DMS 273 treated with DMSO at 0.1 percent for 48 hours (cell line): ENCODE results near the gene C16orf89.
A peak's percentile ranks its signal among the peaks of the same experiment; 100 is the strongest.

Experiments used
- DNase-seq: peaks from one replicate; lab custom pipeline; 2025; lab: John Stamatoyannopoulos, UW

Gene C16orf89

DNA sequence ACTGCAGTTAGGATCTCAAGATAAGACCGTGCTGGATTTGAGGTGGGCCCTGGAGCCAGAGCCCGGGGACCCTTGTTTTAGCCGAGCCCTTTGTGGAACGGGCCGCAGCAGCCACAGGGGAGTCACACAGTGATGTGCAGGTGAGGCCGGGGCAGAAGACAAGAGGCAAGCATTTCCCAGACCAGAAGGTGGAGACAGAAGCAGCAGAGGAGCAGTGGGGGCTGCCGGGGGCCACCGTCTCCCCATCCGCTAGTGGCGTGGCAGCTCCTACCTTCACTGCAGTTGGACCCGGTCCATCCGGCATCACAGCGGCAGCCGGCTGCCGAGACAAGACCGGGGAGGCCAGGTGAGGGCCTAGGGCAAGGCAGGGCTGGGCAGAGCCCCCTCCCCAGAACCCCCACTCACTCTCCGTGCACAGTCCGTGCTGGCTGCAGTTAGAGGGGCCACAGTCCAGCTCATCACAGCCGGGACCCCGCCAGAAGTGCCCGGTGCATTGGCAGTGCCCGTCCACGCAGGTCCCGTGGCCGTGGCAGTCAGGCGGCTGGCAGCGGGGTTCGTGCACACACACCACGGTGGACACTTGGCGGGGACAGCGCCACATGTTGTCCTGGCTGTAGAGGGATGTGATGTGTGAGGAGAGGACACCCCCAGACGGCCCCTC is 38.1 kb downstream of the C16orf89 start:
- no peak for DNase-seq

DNA sequence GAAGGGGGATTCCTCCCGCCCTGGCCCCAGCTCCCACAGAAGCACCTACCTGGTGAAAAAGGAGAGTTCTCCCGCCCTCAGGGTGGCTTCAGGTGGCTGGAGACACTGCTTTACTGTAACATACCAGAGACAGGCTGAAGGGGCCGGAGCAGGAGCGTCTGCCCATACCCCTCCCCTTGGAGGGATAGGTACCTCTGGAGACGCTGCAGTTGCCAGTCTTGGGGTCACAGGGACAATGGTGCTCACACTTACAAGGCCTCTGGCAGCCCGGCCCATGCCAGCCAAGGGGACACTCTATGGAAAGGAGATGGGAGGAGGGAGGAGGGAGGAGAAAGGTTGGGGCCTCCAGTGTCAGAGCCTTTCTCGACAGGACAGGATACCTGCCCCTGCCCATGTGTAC is 38.7 kb downstream of the C16orf89 start:
- no peak for DNase-seq

DNA sequence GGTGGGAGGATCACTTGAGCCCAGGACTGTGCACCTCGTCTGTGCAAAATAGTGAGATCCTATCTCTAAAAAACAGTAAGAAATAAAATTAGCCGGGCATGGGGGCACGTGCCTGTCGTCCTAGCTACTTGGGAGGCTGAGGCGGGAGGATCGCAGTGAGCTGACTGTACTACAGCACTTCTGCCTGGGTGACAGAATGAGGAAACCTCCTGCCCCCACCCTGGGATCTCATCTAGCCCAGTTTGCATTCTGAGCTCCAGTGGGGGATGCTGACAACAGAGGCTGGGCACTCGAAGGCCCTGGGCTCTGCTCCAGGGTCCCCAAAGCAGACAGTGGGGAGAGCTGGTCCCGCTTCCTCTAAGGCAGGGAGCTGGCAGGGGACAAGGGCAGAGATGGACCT is 39.1 kb downstream of the C16orf89 start:
- no peak for DNase-seq

DNA sequence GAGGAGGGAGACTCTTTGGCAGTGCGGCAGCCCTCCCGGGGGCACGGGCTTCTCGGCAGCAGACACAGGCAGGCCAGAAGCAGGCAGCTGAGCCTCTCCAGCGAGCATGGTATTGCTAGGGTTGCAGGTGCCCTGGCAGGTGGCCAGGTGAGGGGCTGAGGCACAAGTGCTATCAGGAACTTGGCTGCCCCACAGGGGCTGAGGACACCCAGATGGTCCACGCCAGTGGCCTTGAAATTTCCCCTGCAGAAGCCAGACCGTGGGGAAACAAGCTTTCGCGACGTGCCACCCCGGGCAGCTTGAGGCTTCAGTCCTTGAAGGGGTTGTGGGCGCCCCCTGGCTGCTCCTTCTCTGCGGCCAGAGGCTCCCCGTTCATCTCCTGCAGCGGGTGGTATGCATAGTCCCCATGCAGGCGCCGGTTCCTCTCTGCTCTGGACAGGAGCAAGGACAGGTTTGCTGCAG is 40.6 kb downstream of the C16orf89 start:
- DNase-seq, result peak; percentile 29

DNA sequence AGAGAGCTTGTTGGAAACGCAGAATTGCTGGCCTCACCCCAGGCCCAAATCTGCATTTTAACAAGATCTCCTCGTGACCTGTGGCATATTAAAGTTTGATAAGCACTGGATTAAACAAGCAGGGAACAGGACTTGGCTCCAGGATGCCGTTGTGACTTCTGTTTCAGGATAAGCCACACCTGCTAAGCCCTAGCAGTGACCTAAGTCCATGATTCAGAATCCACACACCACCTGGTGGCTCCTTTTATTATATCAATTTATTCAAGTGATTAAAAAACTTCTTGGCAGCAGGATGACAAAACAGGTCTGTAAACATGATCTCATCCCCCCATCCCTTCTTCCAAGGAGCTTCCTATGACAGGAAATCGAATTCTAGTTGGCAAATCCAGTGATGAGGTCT is 41.1 kb downstream of the C16orf89 start:
- peak; percentile 61 for DNase-seq

DNA sequence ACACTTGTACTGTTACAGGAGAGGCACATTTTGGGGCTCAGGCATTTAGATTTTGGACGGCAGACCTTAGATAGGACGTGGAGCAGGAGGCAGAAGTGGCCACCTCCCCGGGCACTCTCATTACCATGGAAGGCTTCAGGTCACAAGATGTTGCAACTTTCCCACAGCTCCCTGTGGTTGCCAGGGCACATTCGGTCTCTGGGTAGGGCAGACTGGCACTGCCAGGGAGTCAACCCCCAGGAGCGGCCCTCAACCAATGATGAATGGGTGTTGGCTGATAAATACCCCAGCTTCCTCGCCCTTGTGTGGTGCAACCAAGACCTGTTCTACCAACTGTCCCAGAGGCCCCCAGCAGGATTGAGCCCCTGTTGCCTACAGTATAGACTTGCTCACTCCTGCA is 43.2 kb downstream of the C16orf89 start:
- no peak for DNase-seq

DNA sequence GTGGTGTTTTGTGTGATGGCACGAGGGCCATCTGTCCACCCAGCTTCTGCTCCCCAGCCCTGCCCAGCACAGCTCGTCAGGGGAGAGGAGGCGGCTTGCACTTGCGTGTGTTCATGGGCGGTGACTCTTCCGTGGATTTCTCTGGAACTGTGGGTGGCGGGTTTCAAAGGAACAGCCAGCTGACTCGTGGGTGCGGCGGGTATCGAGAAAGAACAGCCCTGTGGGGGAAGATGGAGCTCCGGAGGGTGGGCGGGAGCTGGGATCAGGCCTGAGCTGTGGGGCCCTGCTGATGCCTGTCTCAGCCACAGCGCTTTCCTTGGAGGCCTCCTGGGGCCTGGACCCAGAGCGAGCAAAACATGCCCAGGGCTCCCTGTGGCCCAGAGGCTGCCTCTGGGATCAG is 45.2 kb downstream of the C16orf89 start:
- DNase-seq, result no peak

DNA sequence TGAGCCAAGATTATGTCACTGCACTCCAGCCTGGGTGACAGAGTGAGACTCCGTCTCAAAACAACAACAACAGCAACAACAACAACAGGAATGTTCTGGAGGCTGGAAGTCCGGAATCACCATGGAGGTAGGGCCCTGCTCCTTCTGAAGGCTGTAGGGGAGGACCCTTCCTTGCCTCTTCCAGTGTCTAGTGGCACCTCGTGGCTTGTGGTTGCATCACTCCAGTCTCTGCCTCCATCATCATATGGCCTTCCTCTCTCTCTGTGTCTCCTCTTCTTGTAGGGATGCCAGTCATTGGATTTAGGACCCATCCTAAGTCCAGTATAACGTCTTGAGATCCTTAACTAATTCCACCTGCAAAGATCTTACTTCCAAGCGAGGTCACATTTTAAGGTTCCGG is 46.0 kb downstream of the C16orf89 start:
- DNase-seq, result no peak

DNA sequence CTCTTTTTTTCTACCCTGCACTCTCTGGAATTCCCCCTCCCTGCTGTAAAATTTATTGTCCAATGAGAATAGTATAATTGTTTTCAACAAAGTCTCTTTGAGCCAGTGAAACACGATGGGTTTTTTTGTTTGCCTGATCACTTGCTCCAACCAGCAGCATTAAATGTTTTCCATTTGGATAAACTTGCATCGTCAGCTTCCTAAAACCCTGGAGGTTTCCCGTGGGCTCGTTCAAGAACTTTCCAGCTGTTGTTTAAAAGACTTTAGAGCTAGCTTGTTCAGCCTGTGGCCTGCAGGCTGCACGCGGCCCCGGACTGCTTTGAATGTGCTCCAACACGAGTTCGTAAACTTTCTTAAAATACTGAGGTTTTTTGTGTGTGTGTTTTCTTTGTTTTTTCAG is 47.0 kb downstream of the C16orf89 start:
- DNase-seq, result no peak

DNA sequence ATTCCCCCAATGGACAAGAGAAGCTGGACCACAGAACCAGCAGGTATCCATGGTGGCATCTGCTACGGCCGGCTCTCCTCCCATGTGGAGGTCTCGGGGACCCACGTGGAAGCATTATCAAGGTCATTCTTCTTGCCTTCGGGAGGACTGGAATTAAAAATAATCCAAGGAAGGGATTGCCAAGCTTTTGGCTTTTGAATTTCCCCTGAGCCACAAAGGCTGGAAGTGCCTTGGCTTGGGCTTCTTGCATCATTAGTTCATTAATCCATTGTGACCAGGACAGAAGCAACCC is 48.1 kb downstream of the C16orf89 start:
- no peak for DNase-seq

DNA sequence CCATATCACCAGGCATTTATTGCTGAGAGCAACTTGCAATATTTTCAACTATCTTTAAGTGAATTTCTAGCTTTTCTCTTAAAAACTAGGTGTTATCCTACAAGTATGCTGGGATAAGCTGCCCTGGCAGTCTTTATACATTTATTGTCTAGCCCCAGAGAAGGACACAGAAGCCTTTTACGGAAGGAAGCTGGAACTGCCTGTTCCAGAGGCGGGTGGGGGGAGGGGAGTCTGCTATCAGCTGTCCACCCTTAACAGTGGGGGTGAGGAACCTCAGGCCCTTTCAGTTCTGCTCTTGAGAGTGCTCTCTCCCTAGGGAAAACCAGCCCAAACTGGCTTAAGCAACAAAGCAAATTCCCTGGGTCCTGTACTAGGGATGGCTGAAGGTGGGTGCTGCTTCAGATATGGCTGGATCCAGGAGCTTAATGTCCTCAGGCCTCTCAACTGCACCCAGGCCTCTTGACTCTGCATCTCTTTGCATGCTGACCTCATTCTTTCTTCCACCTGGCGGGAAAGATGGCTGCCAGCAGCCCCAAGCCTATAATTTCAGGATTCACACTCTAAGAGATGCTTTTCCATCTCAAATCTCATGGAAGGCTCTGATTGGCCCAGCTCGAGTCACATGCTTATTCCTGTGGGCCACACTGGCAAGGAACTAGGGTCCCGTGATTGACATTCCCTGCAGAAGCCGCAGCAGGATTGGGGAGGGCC is 48.6 kb downstream of the C16orf89 start:
- no peak for DNase-seq

DNA sequence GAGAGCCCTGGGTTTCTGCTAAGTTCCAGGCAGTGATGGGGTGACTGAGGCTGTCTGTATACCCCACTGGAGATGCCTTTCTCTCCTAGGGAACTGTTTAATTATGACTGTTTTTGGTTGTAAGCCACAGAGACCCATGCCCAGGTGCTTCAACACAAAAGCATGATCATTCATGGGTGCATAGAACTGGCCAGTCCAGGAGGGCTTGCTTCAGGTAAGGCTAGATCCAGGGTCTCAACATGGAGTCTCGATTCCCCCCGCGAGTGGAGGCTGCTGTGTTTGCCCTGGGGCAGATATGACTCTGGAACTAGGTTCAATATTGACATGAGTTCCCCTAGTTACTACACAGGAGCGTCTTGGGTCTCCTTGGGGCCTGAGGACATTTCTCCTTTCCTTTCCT is 49.9 kb downstream of the C16orf89 start:
- DNase-seq, result no peak

DNA sequence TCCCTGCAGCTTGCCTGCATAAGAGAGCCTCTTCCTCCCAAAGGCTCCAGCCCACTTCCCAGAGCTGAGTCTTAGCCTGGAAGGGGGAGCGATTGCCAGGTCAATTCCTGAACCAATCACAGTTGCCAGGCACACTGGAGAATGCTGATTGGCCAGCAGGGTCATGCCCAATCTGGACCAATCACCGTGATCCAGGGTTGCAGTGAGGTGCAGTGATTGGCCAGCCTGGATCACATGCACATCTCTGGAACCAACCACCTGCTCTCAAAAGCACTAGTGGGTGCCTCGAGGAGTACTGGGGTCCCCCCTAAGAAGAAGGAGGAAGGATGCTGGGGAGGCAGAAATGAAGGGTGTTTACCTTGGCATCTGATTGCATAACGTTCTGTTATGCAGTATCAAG is 50.4 kb downstream of the C16orf89 start:
- no peak for DNase-seq

DNA sequence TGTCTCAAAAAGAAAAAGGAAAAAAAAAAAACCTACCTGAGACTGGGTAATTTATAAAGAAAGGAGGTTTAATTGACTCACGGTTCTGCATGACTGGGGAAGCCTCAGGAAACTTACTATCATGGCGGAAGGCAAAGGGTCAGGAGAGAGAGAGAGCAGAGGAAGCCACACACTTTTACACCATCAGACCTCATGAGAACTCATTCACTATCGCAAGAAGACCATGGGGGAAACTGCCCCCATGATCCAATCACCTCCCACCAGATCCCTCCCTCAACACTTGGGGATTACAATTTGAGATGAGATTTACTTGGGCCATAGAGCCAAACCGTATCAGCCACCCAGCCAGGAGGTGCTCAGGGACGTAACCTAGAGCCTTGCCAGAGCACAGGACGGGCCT is 52.9 kb downstream of the C16orf89 start:
- no peak for DNase-seq

DNA sequence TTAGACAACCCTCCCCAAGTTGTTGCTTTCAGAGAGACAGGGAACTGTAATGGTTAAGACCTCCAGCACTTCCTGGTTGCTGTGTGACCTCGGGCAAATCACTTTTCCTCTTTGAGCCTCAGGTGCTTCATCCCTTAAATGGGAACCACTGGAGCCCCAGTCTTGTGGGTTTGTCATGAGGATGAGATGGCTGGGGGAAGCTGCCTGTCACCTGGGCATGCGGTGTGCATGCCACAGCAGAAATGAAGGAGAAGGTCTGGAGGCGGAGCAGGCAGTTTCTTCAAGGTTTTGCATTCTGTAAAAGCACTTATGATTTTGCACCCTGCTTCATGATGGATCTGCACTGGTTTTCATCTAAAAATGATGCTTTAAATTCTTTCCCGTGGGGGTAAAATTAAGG is 54.1 kb downstream of the C16orf89 start:
- DNase-seq, result no peak

DNA sequence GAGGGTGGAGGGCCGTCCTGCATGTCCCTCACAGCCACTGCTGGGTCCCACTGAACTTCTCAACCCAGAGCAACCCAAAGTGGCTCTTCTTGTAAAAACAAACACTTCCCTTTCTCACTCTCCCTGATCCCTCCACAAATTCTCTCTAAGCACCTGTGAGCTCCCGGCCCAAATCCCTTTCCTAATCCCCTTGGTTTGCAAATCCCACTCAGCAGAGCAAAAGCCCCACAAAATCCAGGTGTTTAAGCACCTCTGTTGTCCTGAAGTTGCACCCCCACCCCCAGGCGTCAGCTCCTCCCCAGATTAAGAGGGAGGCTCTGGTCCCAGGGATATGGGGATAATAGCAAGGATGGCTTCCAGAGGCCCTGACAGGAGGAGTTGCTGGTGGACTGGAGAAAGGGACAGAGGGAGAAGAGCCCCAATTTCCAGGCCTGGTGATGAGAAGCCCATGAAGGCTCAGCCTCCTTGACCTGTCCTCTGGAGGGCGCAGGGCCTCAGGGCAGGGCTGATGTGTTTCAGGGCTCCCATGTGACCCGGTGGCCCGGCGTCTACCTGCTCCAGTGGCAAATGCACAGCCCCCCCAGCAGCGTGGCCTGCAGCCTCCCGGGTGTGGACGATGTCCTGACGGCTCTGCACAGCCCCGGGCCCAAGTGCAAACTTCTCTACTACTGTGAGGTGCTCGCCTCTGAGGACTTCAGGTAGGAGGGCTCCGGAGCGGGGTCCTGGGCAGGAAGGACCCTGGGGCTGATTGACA is 55.0 kb downstream of the C16orf89 start:
- DNase-seq, result no peak

DNA sequence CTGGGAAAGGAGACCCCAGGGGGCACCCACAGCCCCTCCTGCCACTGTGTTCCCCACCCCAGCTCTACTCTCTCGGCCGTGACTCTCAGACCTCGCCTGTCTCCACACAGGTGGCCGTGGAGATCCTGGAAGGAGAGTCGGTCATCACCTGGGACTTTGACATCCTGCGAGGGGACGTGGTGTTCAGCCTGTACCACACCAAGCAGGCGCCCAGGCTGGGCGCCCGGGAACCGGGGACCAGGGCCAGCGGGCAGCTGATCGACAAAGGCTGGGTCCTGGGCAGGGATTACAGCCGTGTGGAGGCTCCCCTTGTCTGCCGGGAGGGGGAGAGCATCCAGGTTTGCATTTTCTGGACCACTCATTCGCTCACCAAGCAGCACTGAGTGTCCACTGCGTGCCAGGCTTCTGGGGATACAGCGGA is 57.4 kb downstream of the C16orf89 start:
- DNase-seq, result no peak

DNA sequence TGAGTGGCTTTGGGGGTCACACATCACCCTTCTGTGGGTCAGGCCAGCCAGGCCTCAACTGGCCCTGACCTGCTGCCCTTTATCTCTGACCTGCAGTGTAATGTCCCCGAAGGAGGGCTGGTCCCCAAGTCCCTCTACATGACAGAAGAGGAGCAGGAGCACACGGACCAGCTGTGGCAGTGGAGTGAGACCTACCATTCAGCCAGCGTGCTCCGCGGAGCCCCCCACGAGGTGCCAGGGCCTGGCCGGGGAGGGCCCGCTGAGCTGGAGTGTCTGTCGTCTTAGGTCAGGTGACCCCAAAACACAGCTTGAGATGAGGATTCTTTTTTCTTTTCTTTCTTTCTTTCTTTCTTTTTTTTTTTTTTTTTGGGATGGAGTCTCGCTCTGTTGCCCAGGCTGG is 58.5 kb downstream of the C16orf89 start:
- no peak for DNase-seq

DNA sequence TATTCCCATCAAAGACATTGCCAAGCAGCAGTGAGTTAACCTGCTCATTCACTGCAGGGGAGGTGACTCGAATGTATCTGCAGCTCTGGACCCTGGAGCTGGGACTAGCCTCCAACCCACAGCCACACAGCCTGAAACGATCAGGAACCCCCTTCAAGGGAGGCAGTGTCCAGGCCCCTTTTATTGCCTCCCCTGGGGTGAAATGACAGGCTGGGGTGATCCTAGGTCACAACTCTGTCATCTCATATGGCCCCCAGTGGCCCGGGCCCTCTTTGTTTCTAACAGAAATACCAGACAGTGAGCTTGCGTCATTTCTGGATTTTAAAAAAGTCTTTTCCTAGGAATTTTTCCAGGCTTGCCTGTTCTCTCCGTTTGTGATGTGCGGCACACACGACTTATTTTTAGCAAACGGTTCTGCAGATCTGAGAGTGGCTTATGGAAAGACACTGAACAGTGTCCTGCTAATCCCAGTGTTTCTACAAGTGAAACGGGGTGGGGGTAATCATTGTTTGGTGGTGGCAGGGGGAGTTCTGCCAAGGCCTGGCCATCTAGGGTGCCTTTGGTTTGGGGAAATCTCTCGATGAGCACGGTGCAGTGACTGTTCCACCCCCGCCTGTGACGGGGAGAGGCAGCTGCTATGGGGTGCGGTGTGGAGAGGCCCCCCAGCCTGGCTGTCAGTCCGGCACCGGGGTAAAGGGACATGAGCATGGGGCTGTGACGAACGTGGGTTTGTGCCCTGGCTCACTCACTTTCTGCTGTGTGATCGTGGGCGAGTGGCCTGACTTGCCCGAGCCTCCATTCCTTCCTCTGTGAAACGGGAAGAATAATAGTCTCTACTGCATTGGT is 59.2 kb downstream of the C16orf89 start:
- no peak for DNase-seq

DNA sequence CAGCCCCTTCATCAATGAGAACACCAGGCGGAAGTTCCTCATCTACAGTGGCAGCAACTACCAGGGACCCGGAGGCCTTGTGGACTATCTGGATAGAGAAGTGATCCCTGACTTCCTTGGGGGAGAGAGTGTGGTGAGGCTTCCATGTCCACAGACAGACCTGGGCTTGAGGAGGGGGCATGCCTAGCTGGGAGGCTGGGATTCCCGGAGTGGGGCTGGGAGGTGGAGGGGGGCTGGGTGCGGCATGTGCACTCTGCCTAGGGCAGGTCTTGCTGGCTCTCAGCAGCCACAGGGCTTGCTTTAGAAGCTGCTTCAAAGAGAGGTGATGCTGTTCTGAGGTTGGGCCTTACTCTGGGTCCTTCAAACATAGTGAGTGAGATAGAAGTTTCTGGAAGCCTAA is 59.8 kb downstream of the C16orf89 start:
- no peak for DNase-seq

DNA sequence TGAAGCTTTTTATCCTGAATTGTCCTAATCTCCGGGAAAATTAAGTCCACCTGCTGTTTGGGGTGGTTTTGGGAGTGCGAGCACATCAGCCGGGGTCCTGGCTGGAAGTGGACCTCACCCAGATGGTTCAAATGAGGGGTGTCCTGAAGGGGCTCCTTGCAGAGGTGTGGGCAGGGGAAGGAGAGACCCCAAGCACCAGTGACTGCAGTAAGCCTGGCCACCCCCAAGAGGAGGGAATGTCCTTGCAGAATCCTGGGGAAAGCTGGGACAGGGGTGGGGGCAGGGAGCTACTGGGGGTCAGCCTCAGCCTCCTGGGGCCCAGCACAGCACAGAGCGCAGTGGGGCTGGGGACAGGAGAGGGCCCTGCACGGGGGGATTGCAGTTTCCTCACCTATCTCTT is 61.4 kb downstream of the C16orf89 start:
- no peak for DNase-seq

DNA sequence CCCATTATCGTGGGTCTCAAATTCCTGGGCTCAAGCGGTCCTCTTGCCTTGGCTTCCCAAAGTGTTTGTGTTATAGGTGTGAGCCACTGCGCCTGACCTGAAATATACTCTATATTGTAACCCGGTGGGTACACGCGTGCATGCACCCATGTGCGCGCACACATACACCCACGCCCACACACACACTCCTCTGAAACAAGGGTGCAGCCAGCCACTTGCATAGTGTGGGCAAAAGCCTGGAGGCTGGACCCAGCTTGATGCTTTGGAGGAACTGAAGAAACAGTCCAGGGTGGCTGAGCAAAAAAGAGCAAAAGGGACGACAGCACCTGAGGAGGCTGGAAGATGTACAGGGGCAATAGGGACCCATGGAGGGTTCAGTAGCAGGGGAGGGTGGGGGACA is 61.9 kb downstream of the C16orf89 start:
- no peak for DNase-seq

DNA sequence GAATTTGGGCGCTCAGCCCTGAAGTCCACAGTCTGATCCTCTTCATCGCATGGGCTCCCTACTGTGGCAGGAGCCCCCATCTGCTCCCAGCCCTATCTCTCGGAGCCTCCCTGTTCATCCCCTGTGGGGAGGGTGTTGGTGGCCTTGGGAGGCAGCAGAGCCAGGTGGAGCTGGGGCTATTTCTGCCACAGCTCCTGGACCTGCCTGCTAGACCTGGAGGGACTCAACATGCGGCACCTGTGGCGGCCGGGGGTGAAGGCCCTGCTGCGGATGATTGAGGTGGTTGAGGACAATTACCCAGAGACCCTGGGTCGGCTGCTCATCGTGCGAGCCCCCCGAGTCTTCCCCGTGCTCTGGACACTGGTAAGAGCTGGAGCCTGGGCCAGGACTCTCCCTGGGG is 62.5 kb downstream of the C16orf89 start:
- DNase-seq, result no peak
